ENCODE results near the gene PHPT1.
"Not testable (repeated sequence)": the region's sequence is repeated elsewhere in the genome, so short reads cannot be mapped to it uniquely, and the experiment has no call there.

DNA sequence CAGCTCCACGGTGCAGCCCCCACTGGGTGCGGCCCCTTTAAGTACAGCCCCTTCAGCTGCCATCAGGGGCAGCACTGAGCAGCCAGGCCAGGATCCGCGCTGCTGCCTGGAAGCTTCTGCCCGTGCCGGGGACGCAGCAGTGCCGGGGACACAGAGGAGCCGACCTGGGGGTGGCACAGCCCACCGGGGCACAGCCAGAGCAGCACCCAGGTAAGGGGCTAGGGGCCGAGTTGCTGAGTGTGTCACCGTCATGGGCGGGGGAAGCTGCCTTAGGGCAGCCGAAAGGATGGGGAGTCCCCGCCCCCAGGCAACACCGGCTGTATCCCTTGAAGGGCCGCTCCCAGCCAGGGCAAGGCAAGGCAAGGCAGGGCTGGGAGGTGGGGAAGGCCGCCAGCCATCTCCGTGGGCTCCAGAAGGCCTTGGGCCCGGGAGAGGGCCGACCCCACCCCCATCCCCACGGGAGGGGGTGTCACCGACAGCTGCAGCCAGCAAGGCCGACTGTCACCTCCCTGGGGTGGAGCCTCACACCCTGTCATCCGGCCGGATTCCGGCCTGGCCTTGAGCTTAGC is 6.7 kb upstream of the PHPT1 start, which contains the start of gene AJM1:
- not testable (repeated sequence) for TF ChIP-seq BHLHE40 (IDR thresholded peaks at IDR 0.05; ENCODE audit: borderline replicate concordance); ELF4 (IDR thresholded peaks at IDR 0.05); SP1 (IDR thresholded peaks at IDR 0.05); NFRKB (IDR thresholded peaks at IDR 0.05); SUZ12 (IDR thresholded peaks at IDR 0.05); TARDBP (IDR thresholded peaks at IDR 0.05); FOXK2 (IDR thresholded peaks at IDR 0.05); HDGF (IDR thresholded peaks at IDR 0.05; ENCODE audit: borderline replicate concordance); ARNT (IDR thresholded peaks at IDR 0.05); FOXA1 (IDR thresholded peaks at IDR 0.05); CTBP1 (IDR thresholded peaks at IDR 0.05; ENCODE audit: borderline replicate concordance); FOXM1 (IDR thresholded peaks at IDR 0.05; ENCODE audit: borderline replicate concordance)
- TF ChIP-seq, protein P1, sequence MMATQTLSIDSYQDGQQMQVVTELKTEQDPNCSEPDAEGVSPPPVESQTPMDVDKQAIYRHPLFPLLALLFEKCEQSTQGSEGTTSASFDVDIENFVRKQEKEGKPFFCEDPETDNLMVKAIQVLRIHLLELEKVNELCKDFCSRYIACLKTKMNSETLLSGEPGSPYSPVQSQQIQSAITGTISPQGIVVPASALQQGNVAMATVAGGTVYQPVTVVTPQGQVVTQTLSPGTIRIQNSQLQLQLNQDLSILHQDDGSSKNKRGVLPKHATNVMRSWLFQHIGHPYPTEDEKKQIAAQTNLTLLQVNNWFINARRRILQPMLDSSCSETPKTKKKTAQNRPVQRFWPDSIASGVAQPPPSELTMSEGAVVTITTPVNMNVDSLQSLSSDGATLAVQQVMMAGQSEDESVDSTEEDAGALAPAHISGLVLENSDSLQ (IDR thresholded peaks at IDR 0.05) = not testable (repeated sequence)
